ENCODE measurements around the gene BIRC7. TPM values are rescaled to one million over a fixed set of nuclear protein-coding genes. Genes with fewer than 3 reads are reported as not detected.
A peak's percentile ranks its signal among the peaks of the same experiment; 100 is the strongest.

The BIRC7 gene
- total RNA-seq, 1 donor from 2014 or later: not detected

Small RNA genes within 50 kb of the gene (small RNA-seq; reads per million reads assigned to genes)
- gene MIR3196 (ENCODE audit: low replicate concordance) (not detected), gene MIR4326 (ENCODE audit: low replicate concordance) (2.0 reads per million, percentile 86 among the genes with 10 or more reads in this experiment)

Other genes starting within 250 kb of the BIRC7 start
- 0.25 TPM for gene BHLHE23, start 228.9 kb upstream of the BIRC7 start, total RNA-seq
- 17.9 TPM for gene YTHDF1, start 19.8 kb upstream of the BIRC7 start, total RNA-seq
- 9.6 TPM for gene NKAIN4, start 18.6 kb downstream of the BIRC7 start, total RNA-seq
- gene ARFGAP1, start 36.9 kb downstream of the BIRC7 start, total RNA-seq: 28.5 TPM
- 7.4 TPM for gene COL20A1, start 57.3 kb downstream of the BIRC7 start, total RNA-seq
- 22.4 TPM for gene CHRNA4, start 125.4 kb downstream of the BIRC7 start, total RNA-seq
- 136 TPM for gene KCNQ2, start 236.8 kb downstream of the BIRC7 start, total RNA-seq